HuH-7 (cell line): ENCODE results near the gene MGAM2.
"Not testable (repeated sequence)": the region's sequence is repeated elsewhere in the genome, so short reads cannot be mapped to it uniquely, and the experiment has no call there.

Experiments used
- DNase-seq: peaks from one replicate; pipeline ENCODE4 v3.0.0; 2011; ENCODE audit warnings: low spot score

Gene MGAM2

DNA sequence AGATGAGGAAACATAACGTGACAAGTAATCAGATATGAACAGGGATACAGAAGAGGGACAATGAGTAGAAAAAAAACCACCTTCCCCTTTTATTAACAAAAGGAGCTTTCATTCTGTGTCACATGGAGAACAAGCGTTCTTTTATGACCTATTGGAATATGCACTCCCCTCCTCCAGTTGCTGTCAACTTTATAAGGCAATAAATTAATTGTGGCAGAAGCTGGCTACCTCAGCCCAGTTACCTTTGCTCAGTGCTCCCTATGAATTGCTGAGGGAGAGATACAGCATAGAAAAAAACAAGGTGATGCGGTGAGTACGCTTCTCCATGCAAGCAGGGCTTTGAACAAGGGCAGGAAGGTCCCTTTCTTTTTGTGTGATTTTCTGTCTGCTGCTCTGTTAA lies at the start of gene MGAM2:
Gene MGAM2, plus strand, starts transcription at position 220 of the 400 bp plus-strand sequence. CDS start 5,156 bp downstream, outside the sequence.
- no peak for DNase-seq

- DNase-seq = no peak
Measured at GRCh38 chr7:142063551-142064442, 47.7 kb upstream of the MGAM2 start.

- DNase-seq = no peak
Measured at GRCh38 chr7:142066536-142066935, 45.0 kb upstream of the MGAM2 start.

DNA sequence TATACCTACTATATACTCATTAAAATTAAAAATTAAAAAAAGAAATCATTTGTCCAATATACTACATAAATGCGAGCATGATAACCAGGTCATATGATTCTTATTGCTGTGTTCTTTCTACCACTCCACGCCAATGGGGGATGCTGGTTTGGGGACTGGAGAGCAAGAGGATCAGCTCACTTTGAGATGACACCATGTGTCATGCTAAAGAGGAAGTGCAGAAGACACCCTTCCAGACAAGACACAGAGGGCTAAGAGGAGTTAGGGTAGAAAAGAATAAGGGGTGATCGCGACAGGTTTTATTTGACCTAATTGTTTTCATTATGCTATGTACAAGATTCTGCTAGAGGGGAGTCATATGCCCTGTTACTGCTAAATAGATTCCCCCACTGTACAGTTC lies 33.8 kb upstream of the MGAM2 start:
- no peak for DNase-seq

DNA sequence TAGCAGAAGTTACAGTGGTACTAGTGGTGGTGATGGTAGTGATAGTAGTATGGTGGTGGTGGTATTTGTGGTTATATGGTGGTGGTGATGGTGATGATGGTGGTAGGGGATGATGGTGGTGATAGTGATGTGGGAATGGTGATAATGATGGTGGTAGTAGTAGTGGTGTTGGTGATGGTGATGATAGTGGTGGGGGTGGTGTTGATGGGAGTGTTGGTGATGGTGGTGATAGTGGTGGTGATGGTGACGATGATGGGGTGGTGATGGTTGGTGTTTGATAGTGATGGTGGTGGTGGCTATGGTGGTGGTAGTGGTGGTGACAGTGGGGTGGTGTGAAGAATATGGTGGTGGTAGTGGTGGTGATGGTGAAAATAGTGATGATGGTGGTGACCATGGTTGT lies 27.9 kb upstream of the MGAM2 start:
- DNase-seq = no peak

- DNase-seq = no peak
Measured at GRCh38 chr7:142085428-142085827, 26.1 kb upstream of the MGAM2 start.

GRCh38 chr7:142088022-142088714 lies 23.4 kb upstream of the MGAM2 start:
- no peak for DNase-seq

GRCh38 chr7:142089035-142089434 lies 22.5 kb upstream of the MGAM2 start:
- DNase-seq = no peak

GRCh38 chr7:142091961-142092360 lies 19.6 kb upstream of the MGAM2 start:
- DNase-seq = no peak

GRCh38 chr7:142094861-142095260 lies 16.7 kb upstream of the MGAM2 start:
- DNase-seq = no peak

- no peak for DNase-seq
Measured at GRCh38 chr7:142097571-142097970, 13.9 kb upstream of the MGAM2 start.

GRCh38 chr7:142098004-142098403 lies 13.5 kb upstream of the MGAM2 start:
- DNase-seq = no peak

GRCh38 chr7:142099347-142099746 lies 12.2 kb upstream of the MGAM2 start:
- not testable (repeated sequence) for DNase-seq

GRCh38 chr7:142100634-142101033 lies 10.9 kb upstream of the MGAM2 start:
- DNase-seq = no peak

DNA sequence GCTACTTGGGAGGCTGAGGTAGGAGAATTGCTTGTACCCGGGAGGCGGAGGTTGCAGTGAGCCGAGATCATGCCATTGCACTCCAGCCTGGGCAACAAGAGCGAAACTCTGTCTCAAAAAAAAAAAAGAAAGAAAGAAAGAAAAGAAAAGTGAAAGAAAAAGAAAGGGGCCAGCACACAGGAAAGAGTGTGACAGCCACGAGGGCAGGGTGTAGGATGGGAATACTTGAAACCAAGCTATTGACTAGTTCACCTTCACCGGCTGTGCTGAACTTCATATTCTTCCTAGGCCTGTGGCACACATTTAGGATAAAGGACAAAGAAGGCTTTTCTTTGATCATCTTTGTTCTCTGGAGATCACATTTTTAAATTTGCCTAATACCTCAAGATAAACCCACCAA lies 9.7 kb upstream of the MGAM2 start:
- not testable (repeated sequence) for DNase-seq

- DNase-seq = peak; percentile 68
Measured at GRCh38 chr7:142104550-142105527, 6.7 kb upstream of the MGAM2 start.

- no peak for DNase-seq
Measured at GRCh38 chr7:142108728-142109505, 2.6 kb upstream of the MGAM2 start.

DNA sequence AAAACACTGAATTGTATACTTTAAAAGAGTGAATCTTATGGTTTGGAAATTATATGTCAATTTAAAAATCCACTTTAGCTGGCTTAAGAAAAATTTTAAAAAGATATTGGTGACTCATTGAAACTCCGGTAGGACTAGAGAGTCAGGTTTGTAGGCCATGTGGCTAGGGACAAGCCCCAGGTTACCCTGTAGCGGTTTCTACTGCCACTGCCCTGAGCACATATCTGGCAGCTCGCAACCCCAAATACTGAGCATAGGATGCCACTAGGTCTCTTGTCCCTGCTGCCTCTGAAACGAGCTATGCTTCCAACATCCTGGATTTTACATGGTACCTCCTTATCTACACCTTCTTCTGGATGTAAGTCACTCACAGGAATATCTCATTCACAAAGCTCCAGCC lies 1.4 kb upstream of the MGAM2 start:
- no peak for DNase-seq

- DNase-seq = no peak
Measured at GRCh38 chr7:142110638-142111037, 880 bp upstream of the MGAM2 start.

DNA sequence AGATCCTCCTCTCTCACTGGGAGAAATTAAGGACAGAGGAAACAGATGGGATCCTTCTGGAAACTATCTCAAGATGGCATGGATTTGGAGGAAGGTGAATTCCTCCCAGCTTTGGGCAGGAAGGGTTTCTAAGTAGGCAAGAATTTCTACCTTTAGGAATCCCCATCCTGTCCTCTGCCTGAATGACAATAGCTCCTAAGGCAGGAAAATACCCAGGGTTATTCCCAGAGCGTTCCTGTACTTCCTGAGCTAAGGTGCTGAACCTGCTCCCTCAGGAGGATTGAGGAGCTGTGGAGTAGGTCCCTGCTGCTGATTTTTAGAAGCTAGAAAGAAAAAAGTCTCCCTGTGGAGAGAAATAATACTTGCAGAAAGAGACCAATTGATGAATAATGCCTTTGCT lies 568 bp downstream of the MGAM2 start:
- no peak for DNase-seq

GRCh38 chr7:142114207-142114606 lies 2.7 kb downstream of the MGAM2 start:
- no peak for DNase-seq
